Erythroblast (primary cell): ENCODE results near the gene CCL2.

Experiments
- DNase-seq, 2 experiments: peaks; one replicate each; lab custom pipeline; 2025; lab: John Stamatoyannopoulos, UW
- GATA1 ChIP-seq: IDR thresholded peaks from 2 replicates; pipeline ENCODE4 v1.6.1; 2011; ENCODE audit warnings: low read depth, mild to moderate bottlenecking, control low read depth, low read length, moderate library complexity
- POLR2A ChIP-seq: IDR thresholded peaks from 2 replicates; pipeline ENCODE4 v1.6.1; 2011; ENCODE audit warnings: mild to moderate bottlenecking, low read length

CCL2 gene

GRCh38 chr17:34265711-34266110, 10.6 kb downstream of the CCL2 start:
- no peak for DNase-seq
- TF ChIP-seq GATA1 (no peak), POLR2A (no peak)

GRCh38 chr17:34269969-34270368, 14.9 kb downstream of the CCL2 start, which contains the start of gene CCL7:
TSS of gene CCL7 (plus strand) at chr17:34270221. CDS start at chr17:34270291, 70 bp downstream.
- DNase-seq: no peak
- no peak for TF ChIP-seq POLR2A
- no peak for TF ChIP-seq GATA1

- DNase-seq: no peak
- no peak for TF ChIP-seq GATA1
- no peak for TF ChIP-seq POLR2A
These were observed 20.8 kb downstream of the CCL2 start for GRCh38 chr17:34275881-34276280.

GRCh38 chr17:34276826-34277225, 21.7 kb downstream of the CCL2 start:
- TF ChIP-seq POLR2A (no peak), GATA1 (no peak)
- no peak for DNase-seq

GRCh38 chr17:34283571-34283970, 28.5 kb downstream of the CCL2 start:
- TF ChIP-seq POLR2A: no peak
- no peak for TF ChIP-seq GATA1
- DNase-seq: no peak

- no peak for TF ChIP-seq GATA1
- TF ChIP-seq POLR2A: no peak
- no peak for DNase-seq
These were observed 30.3 kb downstream of the CCL2 start, which contains the start of gene CCL11 for GRCh38 chr17:34285286-34285792. TSS of gene CCL11 (plus strand) at chr17:34285742. CDS start at chr17:34285809, 67 bp downstream.

GRCh38 chr17:34287875-34288274, 32.8 kb downstream of the CCL2 start:
- no peak for TF ChIP-seq POLR2A
- no peak for TF ChIP-seq GATA1
- no peak for DNase-seq

- no peak for DNase-seq
- TF ChIP-seq GATA1: no peak
These were observed 35.5 kb downstream of the CCL2 start for GRCh38 chr17:34290586-34290985.

- TF ChIP-seq POLR2A (no peak), GATA1 (no peak)
- no peak for DNase-seq
These were observed 36.8 kb downstream of the CCL2 start for GRCh38 chr17:34291721-34292348.

- no peak for DNase-seq
These were observed 43.9 kb downstream of the CCL2 start for GRCh38 chr17:34299027-34299426.

GRCh38 chr17:34299956-34300577, 45.0 kb downstream of the CCL2 start:
- no peak for TF ChIP-seq POLR2A
- no peak for TF ChIP-seq GATA1
- no peak for DNase-seq

More at GRCh38 chr17:34299027-34299426, 43.9 kb downstream of the CCL2 start:
- TF ChIP-seq POLR2A (no peak), GATA1 (no peak)

GRCh38 chr17:34300652-34301370, 45.7 kb downstream of the CCL2 start:
- DNase-seq: no peak
- no peak for TF ChIP-seq GATA1
- no peak for TF ChIP-seq POLR2A

GRCh38 chr17:34301986-34302385, 46.9 kb downstream of the CCL2 start:
- no peak for TF ChIP-seq GATA1
- TF ChIP-seq POLR2A: no peak
- DNase-seq: no peak

- no peak for DNase-seq
- no peak for TF ChIP-seq POLR2A
- TF ChIP-seq GATA1: no peak
These were observed 47.6 kb downstream of the CCL2 start for GRCh38 chr17:34302636-34303035.
